SK-N-SH (cell line): ENCODE results near the gene ANKRD16. TPM values are rescaled to one million over a fixed set of nuclear protein-coding genes. Genes with fewer than 3 reads are reported as not detected.

Source experiments
- CTCF ChIA-PET: fragments of 300-600, 350-600 bp; formaldehyde crosslinking; extraction: SDS; loops from one replicate; lab custom pipeline; 2021; lab: Yijun Ruan, JAX
- POLR2A ChIA-PET: fragments of 350-600 bp; sonication (Branson Sonifier 250); formaldehyde crosslinking; extraction: SDS; loops from one replicate; lab custom pipeline; 2020; ENCODE audit warnings: antibody characterized with exemption, inconsistent platforms; lab: Yijun Ruan, JAX
- DNase-seq: peaks from one replicate; pipeline ENCODE4 v3.0.0; 2012
- H2AFZ ChIP-seq: fragments of 200-600 bp; sonication (generic); 2 replicates; pipeline ENCODE4 v1.8.1; 2016; ENCODE audit warnings: antibody characterized with exemption, mild to moderate bottlenecking, low read depth
- H3F3A ChIP-seq: fragments of 200-600 bp; sonication (generic); replicated peaks from 2 replicates; pipeline ENCODE3; 2016; ENCODE audit warnings: antibody characterized with exemption, mild to moderate bottlenecking; ENCODE audit not compliant: insufficient read depth
- H3K27ac ChIP-seq, 2 experiments: fragments of 200-500 bp in 1 of 2; fragments of 200-600 bp in 1 of 2; sonication (Bioruptor generic) in 1 of 2; sonication (generic), shearing (Covaris generic) in 1 of 2; 2 replicates each; pipeline versions ENCODE4 v1.5.1 to v1.6.1; 2014 to 2016; ENCODE audit warnings: low read depth in 2 of 2, inconsistent platforms in 1 of 2, low read length in 1 of 2, mild to moderate bottlenecking in 1 of 2, mixed read lengths in 1 of 2
- H3K27me3 ChIP-seq: fragments of 200-600 bp; sonication (generic), shearing (Covaris generic); 2 replicates; pipeline ENCODE4 v1.6.1; 2016; ENCODE audit warnings: mixed run types; ENCODE audit not compliant: insufficient read depth
- H3K36me3 ChIP-seq, 2 experiments: fragments of 200-500 bp in 1 of 2; fragments of 200-600 bp in 1 of 2; sonication (Bioruptor generic) in 1 of 2; sonication (generic) in 1 of 2; replicated peaks in 1 of 2; 2 replicates each; pipeline versions ENCODE3 to v1.5.1; 2014 to 2016; ENCODE audit warnings: low read length in 1 of 2, mild to moderate bottlenecking in 1 of 2; ENCODE audit not compliant: insufficient read depth in 2 of 2, control insufficient read depth in 1 of 2
- H3K4me1 ChIP-seq, 2 experiments: fragments of 200-500 bp in 1 of 2; fragments of 200-600 bp in 1 of 2; sonication (Bioruptor generic) in 1 of 2; sonication (generic), shearing (Covaris generic) in 1 of 2; 2 replicates each; pipeline versions ENCODE4 v1.5.1 to v1.6.1; 2014 to 2016; ENCODE audit warnings: low read depth in 1 of 2, low read length in 1 of 2, mixed run types in 1 of 2; ENCODE audit not compliant: insufficient read depth in 2 of 2, control insufficient read depth in 1 of 2
- H3K4me2 ChIP-seq: fragments of 200-600 bp; sonication (generic), shearing (Covaris generic); 2 replicates; pipeline ENCODE4 v1.6.1; 2017; ENCODE audit warnings: mixed run types
- H3K4me3 ChIP-seq, 2 experiments: fragments of 200-500 bp in 1 of 2; fragments of 200-600 bp in 1 of 2; sonication (Bioruptor generic) in 1 of 2; sonication (generic), shearing (Covaris generic) in 1 of 2; 2 replicates each; pipeline versions ENCODE4 v1.5.1 to v1.8.1; 2014 to 2016; ENCODE audit warnings: low read depth in 2 of 2, inconsistent platforms in 1 of 2, low read length in 1 of 2, mild to moderate bottlenecking in 1 of 2, mixed read lengths in 1 of 2, moderate library complexity in 1 of 2
- H3K79me2 ChIP-seq: fragments of 200-600 bp; sonication (generic); 2 replicates; pipeline ENCODE4 v1.8.1; 2017; ENCODE audit warnings: mild to moderate bottlenecking; ENCODE audit not compliant: insufficient read depth
- H3K9ac ChIP-seq: fragments of 200-600 bp; sonication (generic); 2 replicates; pipeline ENCODE4 v1.6.1; 2017; ENCODE audit warnings: mixed run types
- H3K9me2 ChIP-seq: fragments of 200-600 bp; sonication (generic); 2 replicates; pipeline ENCODE4 v1.6.1; 2017; ENCODE audit warnings: mixed run types
- H3K9me3 ChIP-seq: fragments of 200-600 bp; sonication (generic); 2 replicates; pipeline ENCODE4 v1.6.1; 2017; ENCODE audit warnings: mixed run types, mild to moderate bottlenecking, moderate library complexity
- H4K20me1 ChIP-seq: fragments of 200-600 bp; sonication (generic); 2 replicates; pipeline ENCODE4 v1.6.1; 2017; ENCODE audit warnings: mild to moderate bottlenecking, mixed run types; ENCODE audit not compliant: insufficient read depth
- CHD2 ChIP-seq: fragments of 150-350 bp; IDR thresholded peaks from 2 replicates; pipeline ENCODE4 v1.6.1; 2018; ENCODE audit warnings: low read length; ENCODE audit not compliant: partially characterized antibody
- ELF1 ChIP-seq: IDR thresholded peaks from 2 replicates; pipeline ENCODE4 v1.4.0; 2012
- FOSL2 ChIP-seq: IDR thresholded peaks from 2 replicates; pipeline ENCODE4 v1.4.0; 2012; ENCODE audit warnings: low read depth, mild to moderate bottlenecking, moderate library complexity, borderline replicate concordance
- GATA2 ChIP-seq: sonication (generic); formaldehyde crosslinking; IDR thresholded peaks from 2 replicates; pipeline ENCODE4 v1.5.0; 2020; ENCODE audit warnings: mild to moderate bottlenecking, missing genetic modification reagents
- MEF2A ChIP-seq: IDR thresholded peaks from 2 replicates; pipeline ENCODE4 v1.4.0; 2012; ENCODE audit warnings: low read depth, borderline replicate concordance
- MXI1 ChIP-seq: IDR thresholded peaks from 2 replicates; pipeline ENCODE4 v1.6.1; 2012; ENCODE audit warnings: mild to moderate bottlenecking, low read depth, low read length, improper control_type of control experiment
- NFIC ChIP-seq: IDR thresholded peaks from 2 replicates; pipeline ENCODE4 v1.4.0; 2012; ENCODE audit warnings: borderline replicate concordance
- RCOR1 ChIP-seq: fragments of 150-350 bp; IDR thresholded peaks from 2 replicates; pipeline ENCODE4 v1.6.1; 2017; ENCODE audit warnings: antibody characterized with exemption, low read length
- RXRA ChIP-seq: IDR thresholded peaks from 2 replicates; pipeline ENCODE4 v1.4.0; 2012; ENCODE audit warnings: low read depth, mild to moderate bottlenecking, borderline replicate concordance
- TAF1 ChIP-seq: IDR thresholded peaks from 2 replicates; pipeline ENCODE4 v1.6.1; 2012; ENCODE audit warnings: low read depth, mild to moderate bottlenecking, low read length, moderate library complexity, borderline replicate concordance
- WGBS: methylation state at CpG from one replicate; pipeline ENCODE4 v1.1.6; 2017; ENCODE audit warnings: low lambda C conversion rate; 5-methylcytosine and 5-hydroxymethylcytosine counted together
- polyA plus RNA-seq, 3 experiments: library from polyadenylated mRNA; depleted of rRNA; stranded (reverse); fragments of >200 nt; gene quantifications; 2 replicates each; pipeline ENCODE4 v1.2.3, GENCODE V29; 2012
- TF ChIP-seq, protein P1 (sequence below): IDR thresholded peaks from 2 replicates; pipeline ENCODE4; 2012
- TF ChIP-seq, protein P2 (sequence below): IDR thresholded peaks from 2 replicates; pipeline ENCODE4 v1.6.1; 2012; ENCODE audit warnings: mild to moderate bottlenecking, low read depth, low read length, moderate library complexity
- TF ChIP-seq, protein P3 (sequence below): IDR thresholded peaks from 2 replicates; pipeline ENCODE4 v1.4.0; 2012; ENCODE audit warnings: low read depth, borderline replicate concordance
- TF ChIP-seq, protein P4 (sequence below): IDR thresholded peaks from 2 replicates; pipeline ENCODE4 v1.4.0; 2012; ENCODE audit warnings: low read depth, borderline replicate concordance

ANKRD16 gene
- polyA plus RNA-seq, 1 of the 3 experiments (the other 2 are of a cell fraction), result 9.9 TPM

DNA sequence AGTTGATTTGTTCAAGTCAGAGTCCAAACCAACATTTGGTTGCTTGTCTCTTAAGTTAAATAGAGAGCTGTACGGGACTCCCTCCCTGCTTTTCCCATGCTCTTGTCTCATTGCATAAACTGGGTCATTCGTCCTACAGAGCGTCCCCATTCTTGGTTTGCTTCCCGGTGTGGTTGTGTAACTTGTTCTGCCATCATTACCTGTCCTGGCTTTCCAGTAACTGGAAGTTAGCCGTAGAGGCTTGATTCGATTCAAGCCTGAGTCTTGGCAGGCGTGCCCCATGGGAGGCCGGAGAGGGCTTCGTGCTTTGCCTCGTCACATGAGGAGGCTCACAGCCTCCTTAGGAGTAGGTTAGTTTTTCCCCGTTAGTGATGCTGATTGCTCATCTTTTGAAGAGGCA is 40.6 kb upstream of the ANKRD16 start:
- WGBS, result 88% methylated on average over 11 of the region's 11 CpGs
- Histone ChIP-seq H3K4me1 (peaks cover 0 to 4% of the 10 kb centered on the region in 2 experiments; a peak in 1 of 4 replicates), H3K4me3 (no peak overlapping the region), H3F3A (peaks cover 4% of the 10 kb centered on the region), H3K36me3 (peaks cover 60 to 62% of the 10 kb centered on the region in 2 experiments), H3K4me2 (no peak overlapping the region)
- TF ChIP-seq ELF1 (no peak), GATA2 (CRISPR knock-in tag) (no peak), RXRA (no peak)
- TF ChIP-seq, protein P1, sequence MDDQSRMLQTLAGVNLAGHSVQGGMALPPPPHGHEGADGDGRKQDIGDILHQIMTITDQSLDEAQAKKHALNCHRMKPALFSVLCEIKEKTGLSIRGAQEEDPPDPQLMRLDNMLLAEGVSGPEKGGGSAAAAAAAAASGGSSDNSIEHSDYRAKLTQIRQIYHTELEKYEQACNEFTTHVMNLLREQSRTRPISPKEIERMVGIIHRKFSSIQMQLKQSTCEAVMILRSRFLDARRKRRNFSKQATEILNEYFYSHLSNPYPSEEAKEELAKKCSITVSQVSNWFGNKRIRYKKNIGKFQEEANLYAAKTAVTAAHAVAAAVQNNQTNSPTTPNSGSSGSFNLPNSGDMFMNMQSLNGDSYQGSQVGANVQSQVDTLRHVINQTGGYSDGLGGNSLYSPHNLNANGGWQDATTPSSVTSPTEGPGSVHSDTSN, result no peak
- TF ChIP-seq, protein P2, sequence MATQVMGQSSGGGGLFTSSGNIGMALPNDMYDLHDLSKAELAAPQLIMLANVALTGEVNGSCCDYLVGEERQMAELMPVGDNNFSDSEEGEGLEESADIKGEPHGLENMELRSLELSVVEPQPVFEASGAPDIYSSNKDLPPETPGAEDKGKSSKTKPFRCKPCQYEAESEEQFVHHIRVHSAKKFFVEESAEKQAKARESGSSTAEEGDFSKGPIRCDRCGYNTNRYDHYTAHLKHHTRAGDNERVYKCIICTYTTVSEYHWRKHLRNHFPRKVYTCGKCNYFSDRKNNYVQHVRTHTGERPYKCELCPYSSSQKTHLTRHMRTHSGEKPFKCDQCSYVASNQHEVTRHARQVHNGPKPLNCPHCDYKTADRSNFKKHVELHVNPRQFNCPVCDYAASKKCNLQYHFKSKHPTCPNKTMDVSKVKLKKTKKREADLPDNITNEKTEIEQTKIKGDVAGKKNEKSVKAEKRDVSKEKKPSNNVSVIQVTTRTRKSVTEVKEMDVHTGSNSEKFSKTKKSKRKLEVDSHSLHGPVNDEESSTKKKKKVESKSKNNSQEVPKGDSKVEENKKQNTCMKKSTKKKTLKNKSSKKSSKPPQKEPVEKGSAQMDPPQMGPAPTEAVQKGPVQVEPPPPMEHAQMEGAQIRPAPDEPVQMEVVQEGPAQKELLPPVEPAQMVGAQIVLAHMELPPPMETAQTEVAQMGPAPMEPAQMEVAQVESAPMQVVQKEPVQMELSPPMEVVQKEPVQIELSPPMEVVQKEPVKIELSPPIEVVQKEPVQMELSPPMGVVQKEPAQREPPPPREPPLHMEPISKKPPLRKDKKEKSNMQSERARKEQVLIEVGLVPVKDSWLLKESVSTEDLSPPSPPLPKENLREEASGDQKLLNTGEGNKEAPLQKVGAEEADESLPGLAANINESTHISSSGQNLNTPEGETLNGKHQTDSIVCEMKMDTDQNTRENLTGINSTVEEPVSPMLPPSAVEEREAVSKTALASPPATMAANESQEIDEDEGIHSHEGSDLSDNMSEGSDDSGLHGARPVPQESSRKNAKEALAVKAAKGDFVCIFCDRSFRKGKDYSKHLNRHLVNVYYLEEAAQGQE, result no peak
- TF ChIP-seq, all 33 proteins: peak for 0
- Histone ChIP-seq H3K27me3 (no peaks in the 10 kb centered on the region), H3K79me2 (no peaks in the 10 kb centered on the region), H3K9me3 (no peaks in the 10 kb centered on the region), H3K9ac (no peak overlapping the region), H4K20me1 (no peaks in the 10 kb centered on the region), H3K9me2 (no peaks in the 10 kb centered on the region), H3K27ac (no peak overlapping the region), H2AFZ (no peak overlapping the region)
- POLR2A ChIA-PET, result no interaction called here
- CTCF ChIA-PET, result no interaction called here
- no peak for DNase-seq

DNA sequence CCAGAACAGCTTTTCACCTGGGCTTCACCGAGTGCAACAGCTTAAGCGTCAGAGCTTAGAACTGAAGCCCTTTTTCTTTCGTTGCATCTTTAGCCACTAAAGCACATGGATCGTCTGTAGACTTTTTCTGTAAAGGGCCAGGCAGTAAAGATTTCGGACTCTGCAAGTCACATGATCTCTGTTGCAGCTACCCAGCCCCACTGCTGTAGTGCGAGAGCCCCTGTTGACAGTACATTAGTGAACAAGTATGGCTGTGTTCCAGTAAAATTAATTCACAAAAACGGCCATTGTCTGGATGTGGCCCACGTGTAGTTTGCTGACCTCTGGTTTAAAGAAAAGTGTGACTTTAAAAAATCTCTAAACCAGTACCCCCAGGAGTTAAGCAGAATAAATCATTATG is 39.7 kb upstream of the ANKRD16 start:
- H4K20me1 ChIP-seq, result no peaks in the 10 kb centered on the region
- WGBS, result 80% methylated on average over 8 of the region's 8 CpGs
- H3K27ac ChIP-seq, result no peak overlapping the region
- H3K27me3 ChIP-seq, result no peaks in the 10 kb centered on the region
- no peaks in the 10 kb centered on the region for H3K79me2 ChIP-seq
- POLR2A ChIA-PET, result no interaction called here
- no peak overlapping the region for H3K9ac ChIP-seq
- peaks cover 0 to 4% of the 10 kb centered on the region in 2 experiments; a peak in 1 of 4 replicates for H3K4me1 ChIP-seq
- H2AFZ ChIP-seq, result no peak overlapping the region
- H3K4me2 ChIP-seq, result no peak overlapping the region
- peaks cover 57 to 65% of the 10 kb centered on the region in 2 experiments for H3K36me3 ChIP-seq
- no peaks in the 10 kb centered on the region for H3K9me3 ChIP-seq
- CTCF ChIA-PET, result interaction anchor here (1.2 kb wide), 1 partner anchor 12 kb away, joined by 5 read pairs; no protein-coding TSS in a partner anchor
- no peaks in the 10 kb centered on the region for H3K9me2 ChIP-seq
- peaks cover 4% of the 10 kb centered on the region for H3F3A ChIP-seq
- DNase-seq, result no peak
- H3K4me3 ChIP-seq, result no peak overlapping the region
- TF ChIP-seq, protein P3, sequence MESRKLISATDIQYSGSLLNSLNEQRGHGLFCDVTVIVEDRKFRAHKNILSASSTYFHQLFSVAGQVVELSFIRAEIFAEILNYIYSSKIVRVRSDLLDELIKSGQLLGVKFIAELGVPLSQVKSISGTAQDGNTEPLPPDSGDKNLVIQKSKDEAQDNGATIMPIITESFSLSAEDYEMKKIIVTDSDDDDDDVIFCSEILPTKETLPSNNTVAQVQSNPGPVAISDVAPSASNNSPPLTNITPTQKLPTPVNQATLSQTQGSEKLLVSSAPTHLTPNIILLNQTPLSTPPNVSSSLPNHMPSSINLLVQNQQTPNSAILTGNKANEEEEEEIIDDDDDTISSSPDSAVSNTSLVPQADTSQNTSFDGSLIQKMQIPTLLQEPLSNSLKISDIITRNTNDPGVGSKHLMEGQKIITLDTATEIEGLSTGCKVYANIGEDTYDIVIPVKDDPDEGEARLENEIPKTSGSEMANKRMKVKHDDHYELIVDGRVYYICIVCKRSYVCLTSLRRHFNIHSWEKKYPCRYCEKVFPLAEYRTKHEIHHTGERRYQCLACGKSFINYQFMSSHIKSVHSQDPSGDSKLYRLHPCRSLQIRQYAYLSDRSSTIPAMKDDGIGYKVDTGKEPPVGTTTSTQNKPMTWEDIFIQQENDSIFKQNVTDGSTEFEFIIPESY, result no peak
- no peak for TF ChIP-seq TAF1
- no peak for TF ChIP-seq RCOR1
- TF ChIP-seq MXI1, result no peak
- TF ChIP-seq CHD2, result no peak
- TF ChIP-seq FOSL2, result no peak
- TF ChIP-seq, protein P2, result no peak
- TF ChIP-seq, protein P4, sequence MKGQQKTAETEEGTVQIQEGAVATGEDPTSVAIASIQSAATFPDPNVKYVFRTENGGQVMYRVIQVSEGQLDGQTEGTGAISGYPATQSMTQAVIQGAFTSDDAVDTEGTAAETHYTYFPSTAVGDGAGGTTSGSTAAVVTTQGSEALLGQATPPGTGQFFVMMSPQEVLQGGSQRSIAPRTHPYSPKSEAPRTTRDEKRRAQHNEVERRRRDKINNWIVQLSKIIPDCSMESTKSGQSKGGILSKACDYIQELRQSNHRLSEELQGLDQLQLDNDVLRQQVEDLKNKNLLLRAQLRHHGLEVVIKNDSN, result no peak
- no peak for TF ChIP-seq NFIC
- no peak for TF ChIP-seq MEF2A
